HepG2 (cell line): ENCODE measurements around the gene SAPCD2. TPM values are rescaled to one million over a fixed set of nuclear protein-coding genes. Genes with fewer than 3 reads are reported as not detected.

Source experiments
- ATAC-seq: fragments of 200-7000 bp; cut with Tn5 transposase; 3 replicates; pipeline ENCODE4 v1.9.1; 2020; ENCODE audit warnings: mild to moderate bottlenecking, moderate library complexity
- BruUV-seq: library from RNA; stranded (reverse); fragments of 400-500 nt; replicated peaks from 2 replicates; lab custom pipeline; 2021; lab: Mats Ljungman, UMichigan
- CTCF ChIA-PET: fragments of 300-600 bp; formaldehyde crosslinking; extraction: SDS; loops from one replicate; lab custom pipeline; 2021; ENCODE audit warnings: low total read pairs, inconsistent platforms, low intra/inter-chr PET ratio; lab: Yijun Ruan, JAX
- POLR2A ChIA-PET: fragments of 350-600 bp; sonication (Branson Sonifier 250); formaldehyde crosslinking; loops from one replicate; lab custom pipeline; 2020; ENCODE audit warnings: antibody characterized with exemption, inconsistent platforms; lab: Yijun Ruan, JAX
- DNase-seq: peaks from one replicate; pipeline ENCODE4 v3.0.0-alpha.2; 2015; ENCODE audit warnings: low spot score
- FAIRE-seq: peaks from 3 replicates; lab custom pipeline; 2011; peaks lifted over from hg19 to GRCh38; lab: Jason Lieb, UNC
- H2AFZ ChIP-seq: one replicate; pipeline ENCODE4 v1.6.1; 2011; ENCODE audit warnings: low read length, inconsistent platforms
- H3K27ac ChIP-seq: fragments of 300-600 bp; 3 replicates; pipeline ENCODE4 v1.8.0; 2011; ENCODE audit warnings: mixed run types, mild to moderate bottlenecking, mixed read lengths, low read length, inconsistent platforms; ENCODE audit not compliant: insufficient read depth; ENCODE audit errors: extremely low read length
- H3K27me3 ChIP-seq, 2 experiments: fragments of 200-600 bp in 1 of 2; 2 replicates in 1 of 2; 3 replicates in 1 of 2; pipeline versions ENCODE4 v1.6.0 to v1.8.0; 2011; ENCODE audit warnings: low read length in 2 of 2, mild to moderate bottlenecking in 2 of 2, moderate library complexity in 2 of 2, inconsistent platforms in 1 of 2; ENCODE audit not compliant: insufficient read depth in 2 of 2, control insufficient read depth in 1 of 2
- H3K36me3 ChIP-seq, 2 experiments: fragments of 200-600 bp in 1 of 2; replicated peaks in 1 of 2; 2 replicates in 1 of 2; 3 replicates in 1 of 2; pipeline versions ENCODE4 v1.5.1 to v1.8.0; 2011; ENCODE audit warnings: low read length in 2 of 2, inconsistent platforms in 1 of 2; ENCODE audit not compliant: insufficient read depth in 2 of 2, control insufficient read depth in 1 of 2
- H3K4me1 ChIP-seq: 2 replicates; pipeline ENCODE4 v1.5.1; 2012; ENCODE audit warnings: low read length, inconsistent platforms; ENCODE audit not compliant: insufficient read depth
- H3K4me2 ChIP-seq: 2 replicates; pipeline ENCODE4 v1.6.0; 2011; ENCODE audit warnings: low read depth, low read length, inconsistent platforms
- H3K4me3 ChIP-seq, 3 experiments: fragments of 200-600 bp in 1 of 3; sonication (generic), shearing (Covaris generic) in 1 of 3; replicated peaks in 1 of 3; 2 replicates each; pipeline ENCODE4 v1.5.1; 2011 to 2016; ENCODE audit warnings: low read length in 3 of 3, inconsistent platforms in 2 of 3, low read depth in 2 of 3, mild to moderate bottlenecking in 2 of 3, control low read depth in 1 of 3, mixed read lengths in 1 of 3; ENCODE audit not compliant: insufficient read depth in 1 of 3
- H3K79me2 ChIP-seq: one replicate; pipeline ENCODE4 v1.6.1; 2011; ENCODE audit warnings: low read length, inconsistent platforms; ENCODE audit not compliant: insufficient read depth
- H3K9ac ChIP-seq: 2 replicates; pipeline ENCODE4 v1.6.0; 2011; ENCODE audit warnings: mild to moderate bottlenecking, low read depth, low read length, inconsistent platforms; ENCODE audit not compliant: insufficient read depth
- H3K9me3 ChIP-seq: 2 replicates; pipeline ENCODE4 v1.5.1; 2012; ENCODE audit warnings: mild to moderate bottlenecking, low read length
- H4K20me1 ChIP-seq: 2 replicates; pipeline ENCODE4 v1.6.0; 2011; ENCODE audit warnings: inconsistent platforms, mild to moderate bottlenecking, low read length, moderate library complexity; ENCODE audit not compliant: insufficient read depth
- GABPB1 ChIP-seq: IDR thresholded peaks from 2 replicates; pipeline ENCODE4 v1.6.1; 2016; ENCODE audit warnings: mild to moderate bottlenecking, missing genetic modification reagents, moderate library complexity, missing compliant biosample characterization
- HNRNPL ChIP-seq: fragments of 200-400 bp; formaldehyde crosslinking; IDR thresholded peaks from 2 replicates; pipeline ENCODE4 v1.6.1; 2017; ENCODE audit warnings: mild to moderate bottlenecking, low read depth, low read length
- IRF2 ChIP-seq: IDR thresholded peaks from 2 replicates; pipeline ENCODE4 v1.6.1; 2018; ENCODE audit warnings: missing genetic modification reagents, missing compliant biosample characterization
- KDM6A ChIP-seq: IDR thresholded peaks from 2 replicates; pipeline ENCODE4 v1.6.1; 2016; ENCODE audit warnings: low read depth
- TRAFD1 ChIP-seq: sonication (generic); formaldehyde crosslinking; IDR thresholded peaks from 2 replicates; pipeline ENCODE4 v1.5.1; 2020; ENCODE audit warnings: missing genetic modification reagents, mild to moderate bottlenecking, borderline replicate concordance
- ZMYM2 ChIP-seq: sonication (generic); formaldehyde crosslinking; IDR thresholded peaks from 2 replicates; pipeline ENCODE4 v1.8.0; 2022; ENCODE audit warnings: mild to moderate bottlenecking, missing genetic modification reagents
- ZNF335 ChIP-seq: sonication (generic); formaldehyde crosslinking; IDR thresholded peaks from 2 replicates; pipeline ENCODE4 v1.4.0; 2020; ENCODE audit warnings: missing genetic modification reagents
- ZNF44 ChIP-seq: sonication (generic); formaldehyde crosslinking; IDR thresholded peaks from 2 replicates; pipeline ENCODE4 v1.5.1; 2020; ENCODE audit warnings: mild to moderate bottlenecking, missing genetic modification reagents
- ZNF446 ChIP-seq: sonication (generic); formaldehyde crosslinking; IDR thresholded peaks from 2 replicates; pipeline ENCODE4 v1.5.0; 2020; ENCODE audit warnings: mild to moderate bottlenecking, missing genetic modification reagents
- ZNF605 ChIP-seq: sonication (generic); formaldehyde crosslinking; IDR thresholded peaks from 2 replicates; pipeline ENCODE4 v1.8.0; 2022; ENCODE audit warnings: mild to moderate bottlenecking, missing genetic modification reagents
- WGBS: methylation state at CpG from one replicate; pipeline ENCODE4 v1.1.6; 2017; ENCODE audit warnings: low lambda C conversion rate; 5-methylcytosine and 5-hydroxymethylcytosine counted together
- in situ Hi-C: cut with HindIII; loops from 2 replicates; pipeline ENCODE4 v1.10.0; 2017; ENCODE audit warnings: low pct_unique_long_range_greater_than_20kb; ENCODE audit not compliant: extremely low pct_ligation_motif_present
- intact Hi-C: fragments of 100-400 bp; cut with micrococcal nuclease; formaldehyde crosslinking; loops from one replicate; pipeline ENCODE4 v1.10.0; 2022; ENCODE audit not compliant: unreplicated experiment
- polyA plus RNA-seq, 8 experiments: library from polyadenylated mRNA; depleted of rRNA in 3 of 8; stranded (reverse) in 7 of 8; unstranded in 1 of 8; fragments of >200 nt; fragmentation: Illumina TruSeq in 4 of 8; extraction: Trizol in 4 of 8; gene quantifications; 2 replicates each; pipeline versions ENCODE4 v1.2.1 to v1.2.3, GENCODE V29; 2011 to 2016; ENCODE audit warnings: low read depth in 4 of 8, missing spikeins in 1 of 8, mixed read lengths in 1 of 8; ENCODE audit not compliant: insufficient read depth in 1 of 8
- total RNA-seq, 5 experiments: library from RNA; depleted of rRNA; stranded (reverse); fragments of >200 nt; fragmentation: Illumina TruSeq; extraction: Trizol; gene quantifications; 2 replicates each; pipeline ENCODE4 v1.2.3, GENCODE V29; 2016; ENCODE audit warnings: low read depth in 1 of 5
- TF ChIP-seq, protein P1 (sequence below): sonication (generic); formaldehyde crosslinking; IDR thresholded peaks from 2 replicates; pipeline ENCODE4 v1.5.0; 2020; ENCODE audit warnings: mild to moderate bottlenecking, missing genetic modification reagents
- TF ChIP-seq, protein P2 (sequence below): sonication (generic); formaldehyde crosslinking; conservative IDR thresholded peaks from 2 replicates; pipeline ENCODE4 v1.4.0; 2020; ENCODE audit warnings: missing genetic modification reagents

Gene SAPCD2
- total and polyA plus RNA-seq, 2 of the 13 experiments (the other 11 are each of a cell fraction or from before 2014, with no cell fraction given) = 21.9 to 42.8 TPM

DNA sequence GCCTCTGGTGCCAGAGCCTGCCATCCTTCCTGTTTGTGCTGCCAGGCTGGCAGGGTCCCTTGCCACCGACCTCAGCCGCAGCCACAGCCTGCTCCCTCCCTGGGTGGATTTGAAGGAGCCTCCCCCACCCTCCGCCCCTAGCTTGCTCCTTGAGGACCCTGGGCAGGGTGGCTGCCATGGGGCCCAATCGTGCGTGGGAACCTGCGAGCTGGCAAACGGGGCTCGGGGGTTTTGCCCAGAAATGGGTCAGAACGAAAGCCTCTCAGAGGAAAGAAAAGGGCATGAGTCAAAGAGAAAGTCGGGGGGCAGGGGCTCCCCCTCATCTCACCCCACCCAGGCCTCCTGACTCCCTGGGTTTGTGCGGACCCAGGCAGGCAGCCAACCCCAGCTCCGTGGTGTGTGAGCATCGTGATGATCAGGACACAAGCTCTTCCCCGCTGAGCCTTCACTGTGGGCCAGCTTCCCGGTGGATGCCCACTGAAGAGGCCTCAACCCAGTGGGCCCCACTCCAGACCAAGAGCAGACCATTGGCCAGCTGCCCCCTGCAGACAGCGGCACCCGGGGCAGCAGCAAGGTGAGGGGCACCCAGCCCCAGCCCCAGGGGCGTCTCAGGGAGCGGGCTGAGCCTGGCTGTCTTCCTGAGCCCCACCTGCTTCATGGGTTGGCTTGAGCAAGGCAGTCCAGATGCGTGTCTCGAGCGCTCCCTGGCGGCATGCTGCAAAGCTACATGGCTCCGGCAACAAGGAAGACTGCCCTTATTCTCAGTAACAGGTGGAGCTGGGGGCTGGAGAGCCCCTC is 35.4 kb downstream of the SAPCD2 start:
- no TSS peak for BruUV-seq
- H3K36me3 ChIP-seq = no peaks in the 10 kb centered on the region
- POLR2A ChIA-PET = interaction anchor here (0.7 to 1.8 kb wide), 9 partner anchors 10 to 247 kb away, joined by 3 to 10 read pairs (median 3); partner anchors contain the start of genes C8G, FBXW5, MAN1B1 and SAPCD2
- peak overlapping the region in 1 of 3 experiments; percentile 36; a peak in 1 of 6 replicates for H3K4me3 ChIP-seq
- H3K9me3 ChIP-seq = no peaks in the 10 kb centered on the region
- peak overlapping the region; percentile 44; the same call in 1 of the 2 replicates for H3K4me2 ChIP-seq
- WGBS = 30% methylated on average over 9 of the region's 24 CpGs
- H3K27me3 ChIP-seq = peaks cover 0 to 10% of the 10 kb centered on the region in 2 experiments; a peak in 1 of 5 replicates
- H4K20me1 ChIP-seq = no peaks in the 10 kb centered on the region
- DNase-seq = peak; percentile 71
- CTCF ChIA-PET = interaction anchor here (1.5 to 2.3 kb wide), 3 partner anchors 15 to 247 kb away, joined by 5 to 15 read pairs (median 10); no protein-coding TSS in a partner anchor
- H3K9ac ChIP-seq = no peak overlapping the region
- FAIRE-seq = peak; percentile 80
- ATAC-seq = peak; percentile 87
- H2AFZ ChIP-seq = no peak overlapping the region
- H3K79me2 ChIP-seq = no peaks in the 10 kb centered on the region
- in situ Hi-C loops (loop anchor here (5.0 to 10.0 kb wide), 2 partner anchors 88 to 190 kb away; partner anchors contain the start of genes AJM1, C8G and PHPT1), intact Hi-C loops (loop anchor here (1.0 to 2.0 kb wide), 2 partner anchors 86 to 248 kb away; no protein-coding TSS in a partner anchor)
- H3K27ac ChIP-seq = no peak overlapping the region
- peaks cover 50% of the 10 kb centered on the region for H3K4me1 ChIP-seq
- TF ChIP-seq, protein P1, sequence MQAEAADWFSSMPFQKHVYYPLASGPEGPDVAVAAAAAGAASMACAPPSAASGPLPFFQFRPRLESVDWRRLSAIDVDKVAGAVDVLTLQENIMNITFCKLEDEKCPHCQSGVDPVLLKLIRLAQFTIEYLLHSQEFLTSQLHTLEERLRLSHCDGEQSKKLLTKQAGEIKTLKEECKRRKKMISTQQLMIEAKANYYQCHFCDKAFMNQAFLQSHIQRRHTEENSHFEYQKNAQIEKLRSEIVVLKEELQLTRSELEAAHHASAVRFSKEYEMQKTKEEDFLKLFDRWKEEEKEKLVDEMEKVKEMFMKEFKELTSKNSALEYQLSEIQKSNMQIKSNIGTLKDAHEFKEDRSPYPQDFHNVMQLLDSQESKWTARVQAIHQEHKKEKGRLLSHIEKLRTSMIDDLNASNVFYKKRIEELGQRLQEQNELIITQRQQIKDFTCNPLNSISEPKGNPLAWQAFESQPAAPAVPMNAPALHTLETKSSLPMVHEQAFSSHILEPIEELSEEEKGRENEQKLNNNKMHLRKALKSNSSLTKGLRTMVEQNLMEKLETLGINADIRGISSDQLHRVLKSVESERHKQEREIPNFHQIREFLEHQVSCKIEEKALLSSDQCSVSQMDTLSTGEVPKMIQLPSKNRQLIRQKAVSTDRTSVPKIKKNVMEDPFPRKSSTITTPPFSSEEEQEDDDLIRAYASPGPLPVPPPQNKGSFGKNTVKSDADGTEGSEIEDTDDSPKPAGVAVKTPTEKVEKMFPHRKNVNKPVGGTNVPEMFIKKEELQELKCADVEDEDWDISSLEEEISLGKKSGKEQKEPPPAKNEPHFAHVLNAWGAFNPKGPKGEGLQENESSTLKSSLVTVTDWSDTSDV = no peak
- TF ChIP-seq ZMYM2 (CRISPR knock-in tag) (no peak), ZNF335 (CRISPR knock-in tag) (no peak), ZNF446 (CRISPR knock-in tag) (no peak), GABPB1 (CRISPR knock-in tag) (peak; percentile 38; the same call in 1 of the 2 replicates), IRF2 (0 out of 2 replicates have a peak, but pooled peaks have one; percentile 53), ZNF44 (no peak), KDM6A (CRISPR knock-in tag) (no peak), HNRNPL (no peak; the same call in 1 of the 2 replicates), TRAFD1 (CRISPR knock-in tag) (no peak), ZNF605 (CRISPR knock-in tag) (no peak)
- TF ChIP-seq, protein P2, sequence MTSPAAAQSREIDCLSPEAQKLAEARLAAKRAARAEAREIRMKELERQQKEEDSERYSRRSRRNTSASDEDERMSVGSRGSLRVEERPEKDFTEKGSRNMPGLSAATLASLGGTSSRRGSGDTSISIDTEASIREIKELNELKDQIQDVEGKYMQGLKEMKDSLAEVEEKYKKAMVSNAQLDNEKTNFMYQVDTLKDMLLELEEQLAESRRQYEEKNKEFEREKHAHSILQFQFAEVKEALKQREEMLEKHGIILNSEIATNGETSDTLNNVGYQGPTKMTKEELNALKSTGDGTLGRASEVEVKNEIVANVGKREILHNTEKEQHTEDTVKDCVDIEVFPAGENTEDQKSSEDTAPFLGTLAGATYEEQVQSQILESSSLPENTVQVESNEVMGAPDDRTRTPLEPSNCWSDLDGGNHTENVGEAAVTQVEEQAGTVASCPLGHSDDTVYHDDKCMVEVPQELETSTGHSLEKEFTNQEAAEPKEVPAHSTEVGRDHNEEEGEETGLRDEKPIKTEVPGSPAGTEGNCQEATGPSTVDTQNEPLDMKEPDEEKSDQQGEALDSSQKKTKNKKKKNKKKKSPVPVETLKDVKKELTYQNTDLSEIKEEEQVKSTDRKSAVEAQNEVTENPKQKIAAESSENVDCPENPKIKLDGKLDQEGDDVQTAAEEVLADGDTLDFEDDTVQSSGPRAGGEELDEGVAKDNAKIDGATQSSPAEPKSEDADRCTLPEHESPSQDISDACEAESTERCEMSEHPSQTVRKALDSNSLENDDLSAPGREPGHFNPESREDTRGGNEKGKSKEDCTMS (CRISPR knock-in tag) = no peak
